ENCODE data around the gene DCAF12.

The DCAF12 gene

DNA sequence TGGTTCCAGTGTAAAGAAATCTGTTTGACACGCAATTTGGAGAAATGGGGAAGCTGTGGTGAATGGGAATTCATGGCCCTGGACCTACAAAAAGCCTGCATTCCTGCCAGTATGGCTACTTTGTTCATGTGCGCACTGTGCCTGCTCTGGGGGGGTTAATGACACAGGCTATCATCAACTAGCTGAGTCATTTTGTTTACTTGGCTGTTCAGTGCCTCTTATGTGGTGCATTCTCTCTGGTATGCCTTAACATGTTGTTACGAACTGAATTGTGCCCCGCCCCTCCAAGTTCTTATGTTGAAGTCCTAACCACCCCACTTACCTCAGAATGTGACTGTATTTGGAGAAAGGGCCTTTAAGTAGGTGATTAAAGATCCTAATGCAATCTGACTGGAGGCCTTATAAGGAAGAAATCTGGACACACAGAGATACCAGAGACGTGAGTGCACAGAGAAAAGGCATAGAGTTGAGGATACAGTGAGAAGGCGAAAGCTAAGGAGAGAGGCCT lies 31.9 kb upstream of the DCAF12 start:
- Histone ChIP-seq H3K4me3 (ENCODE audit: low read length, poor library complexity, severe bottlenecking) (no peak overlapping the region), H3K4me2 (ENCODE audit: low read depth, low read length, poor library complexity, severe bottlenecking) (no peak overlapping the region), H3K9ac (ENCODE audit: low read depth, low read length, poor library complexity, severe bottlenecking) (no peak overlapping the region), H3K9me2 (replicated peaks; ENCODE audit: low read depth, low read length) (no peaks in the 10 kb centered on the region), H2AFZ (ENCODE audit: low read length) (no peak overlapping the region), H3K4me1 (ENCODE audit: insufficient read depth, low read length, poor library complexity, severe bottlenecking) (no peaks in the 10 kb centered on the region), H4K20me1 (ENCODE audit: insufficient read depth, low read length, poor library complexity, severe bottlenecking) (no peaks in the 10 kb centered on the region), H3K9me3 (ENCODE audit: insufficient read depth, low read depth, low read length) (no peaks in the 10 kb centered on the region), H3K79me2 (ENCODE audit: insufficient read depth, low read length) (no peaks in the 10 kb centered on the region), H3K27me3 (ENCODE audit: insufficient read depth, low read length, poor library complexity, severe bottlenecking) (no peaks in the 10 kb centered on the region), H3K36me3 (ENCODE audit: insufficient read depth, low read length) (no peaks in the 10 kb centered on the region), H3F3A (ENCODE audit: low read depth) (no peaks in the 10 kb centered on the region)
- TF ChIP-seq CTCF (conservative IDR thresholded peaks at IDR 0.05; ENCODE audit: low read length): no peak
- TF ChIP-seq EZH2phosphoT487 (IDR thresholded peaks at IDR 0.05; ENCODE audit: borderline replicate concordance): no peak

GRCh38 chr9:34157898-34158297 lies 31.4 kb upstream of the DCAF12 start:
- H3K4me3 ChIP-seq (ENCODE audit: low read length, poor library complexity, severe bottlenecking): no peak overlapping the region
- no peaks in the 10 kb centered on the region for H4K20me1 ChIP-seq (ENCODE audit: insufficient read depth, low read length, poor library complexity, severe bottlenecking)
- no peaks in the 10 kb centered on the region for H3K9me3 ChIP-seq (ENCODE audit: insufficient read depth, low read depth, low read length)
- TF ChIP-seq EZH2phosphoT487 (IDR thresholded peaks at IDR 0.05; ENCODE audit: borderline replicate concordance) (no peak), CTCF (conservative IDR thresholded peaks at IDR 0.05; ENCODE audit: low read length) (no peak)
- no peak overlapping the region for H3K9ac ChIP-seq (ENCODE audit: low read depth, low read length, poor library complexity, severe bottlenecking)
- no peaks in the 10 kb centered on the region for H3K4me1 ChIP-seq (ENCODE audit: insufficient read depth, low read length, poor library complexity, severe bottlenecking)
- no peaks in the 10 kb centered on the region for H3K36me3 ChIP-seq (ENCODE audit: insufficient read depth, low read length)
- no peak overlapping the region for H2AFZ ChIP-seq (ENCODE audit: low read length)
- H3K27me3 ChIP-seq (ENCODE audit: insufficient read depth, low read length, poor library complexity, severe bottlenecking): no peaks in the 10 kb centered on the region
- H3K4me2 ChIP-seq (ENCODE audit: low read depth, low read length, poor library complexity, severe bottlenecking): no peak overlapping the region
- no peaks in the 10 kb centered on the region for H3K79me2 ChIP-seq (ENCODE audit: insufficient read depth, low read length)
- no peaks in the 10 kb centered on the region for H3K9me2 ChIP-seq (replicated peaks; ENCODE audit: low read depth, low read length)
- H3F3A ChIP-seq (ENCODE audit: low read depth): no peaks in the 10 kb centered on the region

DNA sequence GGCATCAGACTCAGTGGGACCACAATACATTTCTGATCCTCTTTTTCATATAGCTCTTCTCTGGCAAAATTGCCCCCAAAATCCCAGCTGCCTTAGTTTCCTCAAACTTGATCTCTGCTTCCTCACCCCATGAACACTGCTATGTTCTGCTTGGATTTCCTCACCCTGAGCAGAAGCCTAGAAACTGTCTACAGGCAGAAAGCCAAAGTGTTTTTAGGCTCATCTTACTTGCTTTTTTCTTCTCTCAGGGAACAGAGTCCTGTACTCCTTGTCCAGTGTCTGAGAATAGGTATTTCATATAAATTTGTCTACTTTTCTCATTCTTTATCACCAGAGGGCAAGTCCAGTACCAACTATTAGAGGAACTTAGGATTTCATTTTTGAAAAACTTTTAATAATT lies 30.8 kb upstream of the DCAF12 start:
- H3F3A ChIP-seq (ENCODE audit: low read depth): no peaks in the 10 kb centered on the region
- no peaks in the 10 kb centered on the region for H3K36me3 ChIP-seq (ENCODE audit: insufficient read depth, low read length)
- no peak overlapping the region for H3K9ac ChIP-seq (ENCODE audit: low read depth, low read length, poor library complexity, severe bottlenecking)
- H3K4me2 ChIP-seq (ENCODE audit: low read depth, low read length, poor library complexity, severe bottlenecking): no peak overlapping the region
- H3K4me1 ChIP-seq (ENCODE audit: insufficient read depth, low read length, poor library complexity, severe bottlenecking): no peaks in the 10 kb centered on the region
- H2AFZ ChIP-seq (ENCODE audit: low read length): no peak overlapping the region
- no peaks in the 10 kb centered on the region for H4K20me1 ChIP-seq (ENCODE audit: insufficient read depth, low read length, poor library complexity, severe bottlenecking)
- no peaks in the 10 kb centered on the region for H3K9me3 ChIP-seq (ENCODE audit: insufficient read depth, low read depth, low read length)
- no peak for TF ChIP-seq EZH2phosphoT487 (IDR thresholded peaks at IDR 0.05; ENCODE audit: borderline replicate concordance)
- no peak for TF ChIP-seq CTCF (conservative IDR thresholded peaks at IDR 0.05; ENCODE audit: low read length)
- H3K79me2 ChIP-seq (ENCODE audit: insufficient read depth, low read length): no peaks in the 10 kb centered on the region
- no peak overlapping the region for H3K4me3 ChIP-seq (ENCODE audit: low read length, poor library complexity, severe bottlenecking)
- no peaks in the 10 kb centered on the region for H3K27me3 ChIP-seq (ENCODE audit: insufficient read depth, low read length, poor library complexity, severe bottlenecking)
- H3K9me2 ChIP-seq (replicated peaks; ENCODE audit: low read depth, low read length): no peaks in the 10 kb centered on the region
